Spleen (tissue), 3 donors: ENCODE measurements around the gene STX8.

Experiments
- POLR2A ChIP-seq, 3 donors: fragments of 450-650 bp; IDR thresholded peaks; one replicate each; pipeline ENCODE4 v1.5.1; 2017; ENCODE audit warnings: antibody characterized with exemption in 3 of 3, mild to moderate bottlenecking in 1 of 3
- POLR2AphosphoS5 ChIP-seq, 3 donors: sonication (generic); formaldehyde crosslinking; IDR thresholded peaks; one replicate each; pipeline ENCODE4 v1.5.1; 2017; ENCODE audit warnings: antibody characterized with exemption in 3 of 3

DNA sequence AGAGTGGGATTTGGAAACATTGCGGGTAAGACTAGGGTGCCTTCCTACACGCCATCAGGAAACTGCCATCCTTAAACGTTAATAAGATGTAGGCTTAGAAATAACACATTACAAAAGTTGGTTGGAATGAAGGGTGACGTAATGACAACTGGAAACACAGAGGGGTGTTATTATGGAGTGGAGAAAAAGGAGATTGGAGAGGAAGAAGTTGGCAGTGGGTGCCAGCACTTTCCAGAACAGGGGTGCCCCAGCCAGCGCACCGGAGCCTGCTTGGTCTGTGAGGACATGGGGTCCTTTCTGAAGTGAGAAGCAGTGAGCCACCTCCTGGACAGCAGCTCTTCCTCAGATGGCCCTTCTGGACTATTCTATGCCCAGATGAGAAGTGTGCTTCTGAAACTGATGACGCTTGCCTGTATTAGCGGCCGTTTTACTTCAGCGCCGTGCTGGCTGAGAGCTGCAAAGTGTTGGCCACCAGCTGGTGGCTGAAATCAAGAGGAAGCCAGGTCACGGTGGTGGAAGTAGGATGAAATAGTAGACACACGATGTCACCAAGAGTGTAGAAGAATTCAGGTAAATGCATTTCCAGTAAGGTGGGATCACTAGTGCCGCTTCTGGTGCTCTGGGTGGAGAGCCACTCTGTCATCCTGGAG lies 309.5 kb downstream of the STX8 start:
- TF ChIP-seq POLR2AphosphoS5 (IDR thresholded peaks at IDR 0.05) (no peak), POLR2A (IDR thresholded peaks at IDR 0.05) (no peak)
